HG02642 (cell line): Measurements from ENCODE around the gene RAB3GAP1.
"Not testable (repeated sequence)": the region's sequence is repeated elsewhere in the genome, so short reads cannot be mapped to it uniquely, and the experiment has no call there.

ENCODE experiments used
- ATAC-seq: cut with Tn5 transposase; IDR thresholded peaks from one replicate; pipeline ENCODE4 v1.9.1; 2021; ENCODE audit warnings: mild to moderate bottlenecking; ENCODE audit not compliant: unreplicated experiment, poor library complexity

RAB3GAP1 gene

DNA sequence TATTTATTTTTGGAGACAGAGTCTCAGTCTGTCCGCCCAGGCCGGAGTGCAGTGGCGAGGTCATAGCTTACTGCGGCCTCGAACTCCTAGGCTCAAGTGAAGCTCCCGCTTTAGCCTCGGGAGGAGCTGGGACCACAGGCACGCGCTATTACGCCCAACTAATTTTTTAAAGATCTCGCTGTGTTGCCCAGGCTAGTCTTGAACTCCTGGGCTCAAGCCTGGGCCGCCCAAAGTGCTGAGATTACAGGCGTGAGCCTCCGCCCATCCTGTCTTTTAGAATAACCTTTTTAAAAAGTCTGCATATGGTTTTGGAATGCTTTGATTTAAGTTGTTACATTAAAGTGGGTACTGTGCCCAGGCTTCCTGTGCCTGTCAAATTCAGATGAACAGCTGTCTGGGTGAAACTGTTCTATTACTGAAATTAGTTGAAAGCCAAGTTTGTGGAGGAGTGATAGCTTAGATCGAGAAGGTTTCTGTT is 944 bp downstream of the RAB3GAP1 start:
- ATAC-seq = peak; percentile 51

GRCh38 chr2:135055182-135055786 is 3.2 kb downstream of the RAB3GAP1 start:
- no peak for ATAC-seq

GRCh38 chr2:135056790-135057189 is 4.7 kb downstream of the RAB3GAP1 start:
- no peak for ATAC-seq

- ATAC-seq = no peak
These were observed 7.5 kb downstream of the RAB3GAP1 start for GRCh38 chr2:135059577-135059976.

GRCh38 chr2:135063210-135063609 is 11.1 kb downstream of the RAB3GAP1 start:
- no peak for ATAC-seq

GRCh38 chr2:135064149-135064548 is 12.1 kb downstream of the RAB3GAP1 start:
- ATAC-seq = no peak

DNA sequence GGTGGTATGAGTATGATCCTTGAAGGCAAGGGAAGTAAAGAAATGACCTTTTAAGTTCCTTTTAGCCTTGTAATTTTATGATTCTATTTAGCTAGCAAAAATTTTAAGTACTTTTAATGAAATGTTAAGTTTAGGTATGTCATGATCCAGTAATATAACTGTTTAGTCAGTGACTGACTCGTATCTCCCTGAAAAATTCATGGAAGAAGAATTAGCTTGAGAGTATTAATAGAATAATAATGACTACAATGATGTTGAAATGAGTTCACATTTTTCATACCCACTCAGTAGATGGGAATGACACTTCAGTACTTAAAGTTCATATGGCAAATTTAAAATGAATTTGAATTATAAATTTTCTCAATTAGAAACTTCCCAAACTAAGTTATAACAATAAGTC is 14.6 kb downstream of the RAB3GAP1 start:
- ATAC-seq = no peak

- no peak for ATAC-seq
These were observed 20.3 kb downstream of the RAB3GAP1 start for GRCh38 chr2:135072125-135072997.

DNA sequence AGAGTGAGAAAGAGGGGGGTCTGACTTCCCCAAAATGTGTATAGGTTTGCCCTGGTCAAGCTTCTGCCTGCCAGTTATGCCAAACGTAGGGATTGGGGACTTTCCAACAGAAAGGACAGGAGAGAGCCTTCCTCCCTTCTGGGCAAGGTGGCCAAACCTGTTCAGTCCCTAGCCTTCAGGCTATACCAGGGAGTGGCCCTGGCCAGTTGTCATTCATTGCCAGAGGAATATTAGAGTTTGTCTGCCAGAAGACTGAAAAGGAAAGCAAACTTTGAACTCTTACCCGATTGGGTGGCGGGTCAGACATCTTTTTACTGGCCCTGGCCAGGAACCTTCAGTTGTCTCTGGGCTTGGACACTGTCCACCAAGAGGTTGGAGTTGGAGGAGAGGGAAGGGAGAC is 22.1 kb downstream of the RAB3GAP1 start:
- no peak for ATAC-seq

- ATAC-seq = no peak
These were observed 24.5 kb downstream of the RAB3GAP1 start for GRCh38 chr2:135076556-135076955.

DNA sequence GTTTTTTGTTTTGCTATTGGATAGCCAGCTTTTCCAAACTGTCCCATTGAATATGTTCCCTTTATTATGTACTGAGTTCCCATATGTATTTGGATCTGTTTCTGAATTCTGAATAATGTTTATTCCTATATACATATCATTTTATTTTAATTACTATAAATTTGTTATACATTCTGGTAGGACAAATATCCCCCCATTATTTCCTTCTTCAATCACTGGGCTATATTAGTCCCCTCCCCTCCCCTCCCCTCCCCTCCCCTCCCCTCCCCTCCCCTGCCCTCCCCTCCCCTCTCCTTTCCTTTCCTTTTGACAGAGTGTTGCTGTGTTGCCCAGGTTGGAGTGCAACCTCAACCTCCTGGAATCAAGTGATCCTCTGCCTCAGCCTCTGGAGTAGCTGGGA is 26.3 kb downstream of the RAB3GAP1 start:
- ATAC-seq = no peak

DNA sequence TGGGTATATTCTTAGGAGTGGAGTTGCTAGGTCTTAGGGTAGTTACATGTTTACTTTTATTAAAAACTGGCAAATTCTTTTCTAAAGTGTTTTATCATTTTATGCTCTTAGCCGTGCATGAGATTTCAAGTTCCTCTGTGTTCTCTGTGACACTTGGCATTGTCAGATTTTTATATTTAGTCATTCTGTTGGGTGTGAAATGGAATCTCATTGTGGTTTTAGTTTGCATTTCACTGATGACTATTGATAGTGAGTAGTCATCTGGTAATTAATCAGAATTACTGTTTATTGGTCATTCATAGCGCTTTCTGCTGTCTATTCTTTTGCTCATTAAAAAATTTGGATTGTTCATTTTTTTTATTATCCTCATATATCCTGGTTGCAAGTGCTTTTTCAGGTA is 34.1 kb downstream of the RAB3GAP1 start:
- no peak for ATAC-seq

DNA sequence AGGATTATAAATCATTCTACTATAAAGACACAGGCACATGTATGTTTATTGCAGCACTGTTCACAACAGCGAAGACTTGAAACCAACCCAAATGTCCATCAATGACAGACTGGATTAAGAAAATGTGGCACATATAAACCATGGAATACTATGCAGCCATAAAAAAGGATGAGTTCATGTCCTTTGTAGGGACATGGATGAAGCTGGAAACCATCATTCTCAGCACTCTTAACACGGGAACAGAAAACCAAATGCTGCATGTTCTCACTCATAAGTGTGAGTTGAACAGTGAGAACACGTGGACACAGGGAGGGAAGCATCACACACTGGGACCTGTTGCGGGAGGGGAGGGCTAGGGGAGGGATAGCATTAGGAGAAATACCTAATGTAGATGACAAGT is 37.5 kb downstream of the RAB3GAP1 start:
- ATAC-seq = not testable (repeated sequence)

- no peak for ATAC-seq
These were observed 39.6 kb downstream of the RAB3GAP1 start for GRCh38 chr2:135091681-135092080.

DNA sequence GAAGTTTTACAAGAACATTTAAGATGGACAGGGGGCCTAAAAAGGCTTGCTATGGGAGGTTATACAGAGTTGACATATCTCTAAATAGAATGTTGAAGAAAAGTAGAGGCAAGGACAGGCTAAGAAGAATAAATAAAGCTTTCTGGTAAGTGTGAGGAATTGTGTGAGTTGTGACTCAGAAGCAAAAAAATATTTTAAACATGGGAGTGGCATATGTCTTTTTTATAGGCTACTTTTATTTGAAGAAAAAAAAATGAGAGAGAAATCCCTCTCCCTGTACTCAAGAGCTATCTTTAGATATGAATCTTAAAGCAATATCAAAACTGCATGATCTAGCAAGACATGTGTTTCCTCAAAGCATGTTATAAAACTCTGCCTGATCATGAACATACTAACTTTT is 41.1 kb downstream of the RAB3GAP1 start:
- ATAC-seq = no peak

DNA sequence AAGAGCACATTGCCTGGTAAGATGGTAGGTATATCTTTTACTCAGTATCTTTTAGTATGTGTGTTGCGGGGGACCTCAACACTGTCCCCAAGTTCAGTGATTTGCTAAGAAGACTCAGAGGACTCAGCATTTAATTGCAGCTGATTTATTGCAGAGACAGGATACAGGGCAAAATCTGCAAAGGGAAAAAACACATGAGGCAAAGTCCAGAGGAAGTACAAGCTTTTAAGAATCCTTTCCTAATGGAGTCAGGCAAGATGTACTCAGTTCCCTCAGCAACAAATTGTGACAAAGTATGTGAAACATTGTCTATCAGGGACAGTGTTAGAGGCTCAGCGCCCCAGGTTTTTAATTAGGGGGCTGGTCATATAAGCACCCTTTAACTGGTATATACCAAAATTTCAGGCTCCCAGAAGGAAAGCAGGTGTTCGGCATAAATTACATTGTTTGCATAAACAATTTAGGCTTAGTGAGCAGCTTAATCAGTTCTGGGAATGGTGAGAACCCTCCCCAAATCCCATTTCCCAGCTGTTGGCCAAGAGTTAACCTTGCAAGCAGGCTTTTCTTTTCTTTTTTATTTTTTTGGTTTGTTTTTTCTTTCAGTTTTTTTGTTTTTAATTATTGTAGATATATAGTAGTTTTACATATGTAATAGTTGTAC is 41.7 kb downstream of the RAB3GAP1 start:
- ATAC-seq = no peak

- no peak for ATAC-seq
These were observed 42.4 kb downstream of the RAB3GAP1 start for GRCh38 chr2:135094508-135094907.

GRCh38 chr2:135095591-135095990 is 43.5 kb downstream of the RAB3GAP1 start:
- no peak for ATAC-seq

DNA sequence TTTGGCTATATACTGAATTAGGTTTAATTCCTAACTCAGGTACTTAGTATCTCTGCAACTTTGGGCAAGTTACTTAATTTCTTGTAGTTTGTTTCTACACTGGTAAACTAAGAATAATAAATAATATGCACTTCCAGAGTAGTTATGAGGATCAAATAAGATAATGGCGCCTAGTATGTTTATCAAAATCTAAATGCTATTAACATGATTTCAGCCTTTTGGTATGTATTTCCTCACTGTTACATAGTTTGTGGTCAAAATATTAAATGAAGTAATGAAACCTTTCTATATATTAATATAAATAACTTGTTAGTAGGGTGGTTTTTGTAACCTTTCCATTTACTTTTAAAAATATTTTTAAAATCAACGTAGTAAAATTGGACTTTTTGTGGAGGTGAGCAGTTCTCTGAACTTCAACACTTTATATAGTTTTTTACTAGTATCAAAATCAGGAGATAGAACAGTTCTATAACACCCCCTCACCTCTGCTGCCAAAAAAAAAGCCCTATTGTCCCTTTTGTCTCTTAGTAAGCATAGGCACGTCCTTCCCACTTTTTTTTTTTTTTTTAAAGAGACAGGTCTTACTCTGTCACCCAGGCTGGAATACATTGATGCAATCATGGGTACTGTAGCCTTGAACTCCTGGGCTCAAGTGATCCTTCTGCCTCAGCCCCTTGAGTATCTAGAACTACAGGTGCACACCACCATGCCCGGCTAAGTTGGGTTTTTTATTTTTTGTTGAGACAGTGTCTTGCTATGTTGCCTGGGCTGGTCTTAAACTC is 44.8 kb downstream of the RAB3GAP1 start:
- no peak for ATAC-seq

GRCh38 chr2:135097532-135098231 is 45.6 kb downstream of the RAB3GAP1 start:
- ATAC-seq = no peak
